ENCODE results near the gene NEXN. TPM values are rescaled to one million over a fixed set of nuclear protein-coding genes. Genes with fewer than 3 reads are reported as not detected.
A peak's percentile ranks its signal among the peaks of the same experiment; 100 is the strongest.

NEXN gene
- total and polyA plus RNA-seq, 2 of the 13 experiments (the other 11 are each of a cell fraction or from before 2014, with no cell fraction given): 0.07 to 0.97 TPM

GRCh38 chr1:77978969-77979876 lies 90.8 kb downstream of the NEXN start, which contains the start of gene FUBP1 (continued):
- TF ChIP-seq ATF7-NPFF (CRISPR knock-in tag; IDR thresholded peaks at IDR 0.05; ENCODE audit: low read depth) (peak; percentile 36; the same call in 1 of the 2 replicates), ZNF580 (CRISPR knock-in tag; IDR thresholded peaks at IDR 0.05; ENCODE audit: borderline replicate concordance, low read depth) (peak; percentile 75), ATM (IDR thresholded peaks at IDR 0.05; ENCODE audit: borderline replicate concordance) (no peak), CREB3 (CRISPR knock-in tag; IDR thresholded peaks at IDR 0.05) (0 out of 2 replicates have a peak, but pooled peaks have one; percentile 26), ZNF788 (CRISPR knock-in tag; IDR thresholded peaks at IDR 0.05; ENCODE audit: borderline replicate concordance) (no peak; the same call in 1 of the 2 replicates), ZNF138 (CRISPR knock-in tag; IDR thresholded peaks at IDR 0.05; ENCODE audit: low read depth) (no peak), SP5 (CRISPR knock-in tag; IDR thresholded peaks at IDR 0.05; ENCODE audit: borderline replicate concordance, low read depth) (no peak; the same call in 1 of the 2 replicates), CSRNP1 (CRISPR knock-in tag; IDR thresholded peaks at IDR 0.05) (no peak), ZNF670 (CRISPR knock-in tag; IDR thresholded peaks at IDR 0.05; ENCODE audit: borderline replicate concordance) (0 out of 2 replicates have a peak, but pooled peaks have one; percentile 74), ZNF776 (CRISPR knock-in tag; IDR thresholded peaks at IDR 0.05) (no peak; the same call in 1 of the 2 replicates), KAT8 (CRISPR knock-in tag; IDR thresholded peaks at IDR 0.05) (peak; percentile 55; the same call in 1 of the 2 replicates), SALL2 (CRISPR knock-in tag; IDR thresholded peaks at IDR 0.05) (peak; percentile 26; the same call in 1 of the 2 replicates), ZKSCAN1 (IDR thresholded peaks at IDR 0.05; ENCODE audit: low read length) (no peak), ZNF430 (CRISPR knock-in tag; IDR thresholded peaks at IDR 0.05) (no peak; the same call in 1 of the 2 replicates), ZNF646 (CRISPR knock-in tag; IDR thresholded peaks at IDR 0.05) (no peak), AGO2 (optimal IDR thresholded peaks at IDR 0.05; ENCODE audit: low read depth, low read length) (no peak), ZNF547 (CRISPR knock-in tag; IDR thresholded peaks at IDR 0.05) (no peak), ZNF333 (CRISPR knock-in tag; IDR thresholded peaks at IDR 0.05; ENCODE audit: borderline replicate concordance) (peak; percentile 12; the same call in 1 of the 2 replicates)

All from HepG2 (cell line).